Stimulated activated CD8-positive, alpha-beta memory T cell treated with anti-CD3 and anti-CD28 coated beads, Interleukin-12 subunit alpha, Interleukin-12 subunit beta, amount 100 ng/mL, for 1 hour (primary cell): Measurements from ENCODE around the gene AMOTL2.

Experiments used
- DNase-seq: peaks from one replicate; pipeline ENCODE4 v3.0.0-alpha.2; 2020; ENCODE audit warnings: low read depth

AMOTL2 gene

GRCh38 chr3:134333522-134334181 lies 40.6 kb downstream of the AMOTL2 start:
- DNase-seq = no peak

DNA sequence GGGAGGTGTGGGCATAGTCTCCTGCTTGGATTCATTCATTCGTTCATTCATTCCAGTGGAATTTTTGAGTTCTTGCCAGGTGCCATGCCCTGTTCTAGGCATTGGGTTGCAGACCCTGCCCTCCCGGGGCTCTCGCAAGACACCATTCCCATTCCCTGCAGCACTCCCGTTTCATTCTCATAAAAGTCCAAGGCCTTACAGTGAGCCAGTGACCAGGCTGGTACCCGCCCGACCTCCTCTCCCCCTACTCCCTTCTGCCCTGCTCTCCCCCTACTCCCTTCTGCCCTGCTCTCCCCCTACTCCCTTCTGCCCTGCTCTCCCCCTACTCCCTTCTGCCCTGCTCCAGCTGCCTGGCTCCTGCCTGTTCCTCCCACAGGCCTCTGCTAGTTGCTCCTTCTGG lies 41.9 kb downstream of the AMOTL2 start:
- DNase-seq = no peak

DNA sequence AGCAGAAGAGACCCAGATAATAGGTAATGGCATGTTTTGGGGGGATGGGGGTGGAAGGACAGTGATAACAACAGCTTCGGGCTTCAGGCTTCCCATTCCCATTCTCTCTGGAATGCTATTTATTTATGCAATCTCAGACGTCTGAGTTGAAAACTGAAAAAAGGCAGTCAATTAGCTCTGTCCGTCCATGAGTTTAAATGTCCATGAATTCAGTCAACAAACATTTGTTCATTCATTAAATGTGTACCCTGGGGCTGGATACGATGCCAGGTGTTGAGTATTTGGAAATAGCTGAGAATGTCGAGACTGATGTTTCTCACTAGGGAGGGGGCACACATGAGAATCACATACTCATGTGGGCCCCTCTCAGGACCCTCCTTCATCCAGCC lies 42.4 kb downstream of the AMOTL2 start:
- DNase-seq = no peak

DNA sequence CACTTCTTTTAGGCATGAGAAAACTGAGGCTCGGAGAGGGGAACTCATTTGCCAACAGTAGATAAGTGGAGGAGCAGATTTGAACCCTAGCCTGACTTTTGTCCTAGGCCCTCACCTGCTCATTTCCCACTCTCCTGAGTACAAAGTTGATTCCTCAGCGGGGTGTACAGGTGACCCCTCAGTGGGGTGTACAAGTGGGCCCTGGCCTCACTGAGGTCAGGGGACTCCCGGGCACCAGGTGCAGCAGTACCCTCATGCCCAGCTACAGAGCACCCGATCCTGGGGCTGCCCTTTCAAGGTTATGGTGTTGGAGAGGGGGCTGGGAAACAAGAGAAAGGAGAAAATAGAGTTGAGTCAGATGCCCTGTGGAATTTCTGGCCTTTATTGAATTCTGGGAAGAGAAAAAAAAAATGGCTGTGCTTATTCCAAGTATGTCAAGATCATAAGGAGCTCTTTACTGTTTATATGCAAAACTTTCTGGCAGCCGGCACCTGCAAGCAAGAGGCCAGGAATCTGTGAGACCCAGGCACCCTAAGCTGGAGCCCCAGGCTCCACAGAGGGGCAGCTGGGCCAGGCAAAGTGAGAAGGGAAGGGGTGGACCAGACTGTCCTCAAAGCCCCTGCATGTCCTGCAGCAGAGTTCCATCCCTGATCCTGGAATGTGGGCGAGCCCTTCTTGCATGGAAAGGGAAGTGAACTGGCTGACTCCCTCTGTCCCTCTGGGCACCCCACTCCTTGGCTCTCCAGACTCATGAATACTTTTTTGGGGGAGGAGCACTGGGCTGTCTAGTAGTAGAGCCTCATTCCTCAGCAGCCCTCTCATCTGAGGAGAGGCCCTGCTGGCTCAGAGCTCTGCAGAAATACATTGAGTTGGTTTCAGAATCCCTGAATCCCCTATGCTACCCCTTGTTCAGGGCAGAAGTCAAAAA lies 43.1 kb downstream of the AMOTL2 start:
- DNase-seq = no peak

- DNase-seq = no peak
These were observed 45.4 kb downstream of the AMOTL2 start for GRCh38 chr3:134328846-134329245.

- DNase-seq = no peak
These were observed 46.1 kb downstream of the AMOTL2 start for GRCh38 chr3:134328147-134328591.

- no peak for DNase-seq
These were observed 46.7 kb downstream of the AMOTL2 start for GRCh38 chr3:134327594-134327975.

- no peak for DNase-seq
These were observed 47.3 kb downstream of the AMOTL2 start for GRCh38 chr3:134326760-134327593.

DNA sequence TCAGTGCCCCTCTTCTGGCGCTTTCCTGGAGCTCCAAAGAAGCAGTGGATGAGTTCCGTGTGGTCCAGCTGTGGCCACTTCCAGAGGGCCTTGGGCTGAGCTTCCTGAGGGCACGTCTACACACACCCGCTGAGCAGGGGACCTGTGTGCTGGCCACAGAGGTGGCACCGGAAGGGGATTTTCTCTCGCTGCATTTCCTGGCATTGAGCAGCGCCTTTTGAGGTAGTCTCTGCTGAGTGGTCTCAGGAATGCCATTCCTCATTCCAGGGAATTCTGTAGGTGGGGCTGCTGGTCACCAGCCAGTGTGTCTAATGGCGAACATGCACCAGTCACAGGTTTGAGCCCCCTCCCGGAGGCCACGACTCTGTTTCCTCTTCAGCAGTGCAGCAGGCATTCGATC lies 48.1 kb downstream of the AMOTL2 start:
- DNase-seq = no peak

GRCh38 chr3:134325706-134326105 lies 48.5 kb downstream of the AMOTL2 start:
- DNase-seq = no peak

DNA sequence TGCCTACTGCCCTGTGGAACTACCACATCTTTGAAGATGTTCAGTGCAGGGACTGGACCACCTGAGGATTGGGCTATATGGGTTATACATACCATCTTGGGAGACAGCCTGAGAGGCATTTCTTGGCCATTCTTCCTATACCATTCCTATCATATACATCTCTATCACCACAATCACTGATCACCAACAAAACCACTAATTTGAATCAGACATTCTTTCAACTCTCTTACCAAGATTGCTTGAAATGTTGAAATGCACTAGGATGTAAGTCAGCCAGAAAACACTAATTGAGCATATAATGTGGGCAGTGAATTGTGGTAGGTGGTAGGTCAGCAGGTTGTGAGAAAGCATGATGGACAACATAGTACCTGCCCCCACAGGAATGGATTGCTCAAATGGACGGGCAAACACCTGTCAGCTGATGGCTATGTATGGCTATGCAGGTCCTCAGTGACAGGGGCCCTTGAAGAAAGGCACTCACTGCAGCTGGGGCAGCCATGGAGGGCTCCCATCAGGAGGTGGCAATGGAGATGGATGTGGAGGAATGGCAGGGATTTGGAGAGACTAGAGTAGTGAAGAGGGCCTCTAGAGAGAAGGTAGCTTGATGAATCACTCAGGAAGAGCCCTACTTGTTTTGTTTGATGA lies 49.1 kb downstream of the AMOTL2 start:
- DNase-seq = no peak

DNA sequence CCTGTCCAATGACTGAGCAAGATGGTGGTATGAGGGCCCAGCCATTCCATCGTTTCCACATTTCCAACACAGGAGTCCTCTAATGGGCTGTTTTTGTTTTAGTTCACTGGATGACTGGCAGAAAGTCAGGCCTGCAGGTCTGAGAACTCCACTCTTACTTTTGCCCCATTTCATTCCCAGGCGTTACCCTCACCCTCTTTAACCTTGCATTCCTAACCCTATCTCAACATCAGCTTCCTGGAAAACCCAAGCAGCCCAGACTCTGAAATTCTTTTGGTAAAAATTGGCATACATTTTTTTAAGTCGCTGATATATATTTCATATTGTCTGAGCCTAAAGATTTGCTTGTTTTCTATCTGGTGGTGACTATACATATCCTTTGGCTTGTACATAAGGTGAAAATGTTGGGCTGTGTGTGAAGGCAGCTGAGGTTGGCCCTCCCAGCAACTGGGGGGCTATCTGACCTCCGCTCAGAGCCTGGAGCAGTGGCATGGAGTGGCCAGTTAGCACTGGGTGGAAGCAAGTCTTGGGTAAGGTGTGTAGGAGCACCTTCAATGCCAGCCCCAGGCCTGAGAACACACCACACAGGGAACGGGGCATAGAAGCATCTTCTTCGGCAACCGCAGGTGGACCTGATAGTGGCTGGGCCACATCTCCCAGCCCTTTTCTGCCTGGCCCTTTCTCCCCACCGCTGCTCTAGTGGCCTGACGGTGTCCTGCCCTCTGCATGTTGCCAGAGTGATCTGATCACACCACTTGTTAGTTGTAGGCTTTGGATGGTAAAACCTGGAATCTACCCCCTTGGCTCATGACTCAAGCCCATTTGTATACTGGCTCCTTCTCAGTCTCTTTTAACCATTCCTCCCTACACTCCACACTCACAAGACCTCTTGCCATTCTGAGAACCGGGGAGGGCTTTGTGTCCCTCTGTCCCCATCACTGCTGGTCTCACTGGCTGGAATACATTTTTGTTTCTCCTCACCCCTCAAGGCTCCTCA lies 50.0 kb downstream of the AMOTL2 start:
- DNase-seq = no peak

DNA sequence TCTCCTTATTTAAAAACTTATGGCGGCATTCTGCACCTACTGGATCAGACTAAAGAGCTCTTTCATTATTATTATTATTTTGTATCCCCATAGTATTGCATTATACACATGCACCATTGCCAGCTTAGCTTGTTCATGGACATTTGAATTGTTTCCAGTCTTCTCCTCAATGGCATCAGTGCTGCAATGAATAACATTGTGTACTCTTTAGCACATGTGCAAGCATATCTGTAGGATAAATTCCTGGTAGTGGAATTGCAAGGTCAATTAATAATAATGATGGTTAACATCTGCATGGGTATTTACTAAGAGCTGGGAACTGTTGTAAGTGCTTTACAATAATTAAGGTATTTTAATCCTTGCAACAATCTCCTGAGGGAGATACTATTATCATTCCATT lies 52.0 kb downstream of the AMOTL2 start:
- no peak for DNase-seq

- DNase-seq = no peak
These were observed 53.5 kb downstream of the AMOTL2 start for GRCh38 chr3:134320749-134321148.

DNA sequence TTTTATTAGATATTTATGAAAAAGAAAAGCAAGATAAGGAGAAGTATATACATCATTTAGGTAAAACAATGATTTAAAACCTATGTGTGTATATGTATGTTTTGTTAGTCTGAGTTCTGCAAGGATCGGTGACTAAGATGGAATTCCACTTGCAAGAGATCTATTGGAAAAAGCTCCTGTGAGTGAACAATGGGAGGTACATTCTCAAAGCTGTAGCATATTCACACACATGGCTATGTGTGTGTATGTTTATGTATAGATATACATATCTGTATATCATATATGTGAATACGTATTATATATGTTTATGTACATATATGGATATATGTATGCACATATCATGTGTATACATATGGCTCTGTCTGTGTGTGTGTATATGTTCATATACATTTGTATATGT lies 54.3 kb downstream of the AMOTL2 start:
- DNase-seq = no peak

- DNase-seq = no peak
These were observed 56.1 kb downstream of the AMOTL2 start for GRCh38 chr3:134318166-134318565.

DNA sequence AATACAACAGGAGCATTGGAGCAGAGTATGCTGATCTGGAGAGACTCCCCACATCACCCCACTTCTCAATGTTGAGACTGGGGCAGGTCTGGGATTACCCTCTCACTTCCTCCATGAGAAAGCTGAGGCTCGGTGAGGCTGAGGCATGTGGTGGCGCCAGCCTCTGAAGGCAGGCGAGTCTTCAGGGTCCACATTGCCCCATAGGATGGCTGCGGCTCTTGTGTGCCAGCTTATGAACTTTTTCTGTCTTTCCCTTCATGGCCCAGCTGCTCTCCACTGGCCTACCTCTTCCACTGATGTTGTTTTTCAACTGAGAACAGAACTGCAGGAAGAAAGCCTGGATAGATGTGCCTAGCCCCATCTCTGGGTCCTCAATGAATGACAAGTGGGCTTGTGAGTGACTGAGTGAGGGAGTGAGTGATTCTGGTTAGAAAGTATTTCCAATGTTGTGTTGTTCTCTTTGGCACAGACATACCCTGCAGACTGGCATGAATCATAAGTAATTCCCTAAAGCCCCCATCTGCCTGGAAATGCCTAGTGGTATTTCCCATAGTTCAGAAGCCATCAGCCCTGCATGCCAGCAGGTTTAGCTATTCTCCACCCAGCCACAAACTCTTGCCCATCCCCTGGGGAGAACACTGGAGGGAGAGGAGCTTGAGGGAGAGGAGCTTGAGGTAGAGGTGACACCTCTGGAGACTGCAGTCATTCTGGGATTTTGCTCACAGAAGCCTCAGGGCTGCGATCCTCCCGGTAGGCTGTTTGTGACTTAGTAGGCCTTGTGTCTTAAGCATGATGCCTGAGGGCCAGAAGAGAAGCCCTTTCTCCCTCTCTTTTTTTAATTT lies 56.9 kb downstream of the AMOTL2 start:
- no peak for DNase-seq

GRCh38 chr3:134315286-134316106 lies 58.8 kb downstream of the AMOTL2 start:
- DNase-seq = no peak
